ENCODE data around the gene EFHD2. TPM values are rescaled to one million over a fixed set of nuclear protein-coding genes. Genes with fewer than 3 reads are reported as not detected.

Gene EFHD2
- total RNA-seq, 6 experiments from 2014 or later = 41.2 to 67.2 (median 65.3) TPM

DNA sequence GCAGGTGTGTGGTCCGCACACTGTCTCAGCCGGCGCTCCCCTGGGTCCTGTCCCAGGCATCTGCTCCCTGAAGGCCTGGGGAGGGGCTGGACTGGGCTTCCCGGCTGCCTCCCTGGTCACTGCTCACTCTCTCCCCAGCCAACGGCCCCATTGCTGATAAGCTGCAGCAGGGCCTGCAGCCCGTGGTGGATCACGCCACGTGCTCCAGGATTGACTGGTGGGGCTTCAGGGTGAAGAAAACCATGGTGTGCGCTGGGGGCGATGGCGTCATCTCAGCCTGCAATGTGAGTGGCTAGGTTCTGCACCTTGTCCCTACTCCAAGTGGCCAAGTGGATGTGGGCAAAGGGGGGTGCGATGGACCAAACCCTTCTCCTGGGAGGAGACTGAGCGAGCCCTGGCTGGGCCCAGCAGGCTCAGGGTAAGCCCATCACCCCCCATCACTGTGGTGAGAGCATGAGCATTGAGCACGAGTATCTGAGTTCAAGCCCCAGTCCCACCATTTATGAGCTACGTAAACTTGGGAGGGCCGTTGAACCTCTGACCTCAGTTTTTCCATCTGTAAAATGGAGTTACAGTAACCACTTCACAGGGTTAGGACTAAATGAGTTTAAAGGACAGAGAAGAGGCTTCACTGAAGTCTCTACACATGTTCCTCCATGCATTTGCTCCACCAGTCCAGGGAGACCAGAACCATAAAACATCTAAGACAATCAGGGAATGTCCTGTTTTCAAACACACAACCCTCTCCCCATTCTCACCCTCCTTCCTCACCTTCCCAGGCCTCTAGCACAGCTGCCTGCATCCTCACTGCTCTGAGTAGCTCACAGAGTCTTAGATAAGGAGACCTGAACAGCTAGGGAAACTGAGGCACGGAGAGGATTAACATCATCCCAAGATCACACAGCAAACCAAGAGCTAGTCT lies 35.0 kb downstream of the EFHD2 start:
- Mint-ChIP-seq H3K27ac (no peak overlapping the region), H3K4me1 (ENCODE audit: low read depth) (no peaks in the 10 kb centered on the region), H3K4me3 (no peak overlapping the region), H3K36me3 (ENCODE audit: low read depth) (no peaks in the 10 kb centered on the region), H3K27me3 (ENCODE audit: insufficient read depth) (peaks cover 30% of the 10 kb centered on the region), H3K9me3 (no peaks in the 10 kb centered on the region)
- no peak for DNase-seq
- TF ChIP-seq CTCF (IDR thresholded peaks at IDR 0.05) = no peak

GRCh38 chr1:15445390-15446122 lies 35.9 kb downstream of the EFHD2 start:
- Mint-ChIP-seq H3K4me1 (ENCODE audit: low read depth) (no peaks in the 10 kb centered on the region), H3K27ac (no peak overlapping the region), H3K9me3 (no peaks in the 10 kb centered on the region), H3K4me3 (no peak overlapping the region), H3K36me3 (ENCODE audit: low read depth) (no peaks in the 10 kb centered on the region), H3K27me3 (ENCODE audit: insufficient read depth) (peaks cover 30% of the 10 kb centered on the region)
- DNase-seq = no peak
- no peak for TF ChIP-seq CTCF (IDR thresholded peaks at IDR 0.05)

- no peak for TF ChIP-seq CTCF (IDR thresholded peaks at IDR 0.05)
- Mint-ChIP-seq H3K4me3 (no peak overlapping the region), H3K36me3 (ENCODE audit: low read depth) (peaks cover 5% of the 10 kb centered on the region; the same call in 1 of the 2 replicates), H3K4me1 (ENCODE audit: low read depth) (no peaks in the 10 kb centered on the region), H3K9me3 (no peaks in the 10 kb centered on the region), H3K27ac (no peak overlapping the region), H3K27me3 (ENCODE audit: insufficient read depth) (peaks cover 26% of the 10 kb centered on the region)
- DNase-seq = no peak
Observed at GRCh38 chr1:15446212-15446611, 36.5 kb downstream of the EFHD2 start.

DNA sequence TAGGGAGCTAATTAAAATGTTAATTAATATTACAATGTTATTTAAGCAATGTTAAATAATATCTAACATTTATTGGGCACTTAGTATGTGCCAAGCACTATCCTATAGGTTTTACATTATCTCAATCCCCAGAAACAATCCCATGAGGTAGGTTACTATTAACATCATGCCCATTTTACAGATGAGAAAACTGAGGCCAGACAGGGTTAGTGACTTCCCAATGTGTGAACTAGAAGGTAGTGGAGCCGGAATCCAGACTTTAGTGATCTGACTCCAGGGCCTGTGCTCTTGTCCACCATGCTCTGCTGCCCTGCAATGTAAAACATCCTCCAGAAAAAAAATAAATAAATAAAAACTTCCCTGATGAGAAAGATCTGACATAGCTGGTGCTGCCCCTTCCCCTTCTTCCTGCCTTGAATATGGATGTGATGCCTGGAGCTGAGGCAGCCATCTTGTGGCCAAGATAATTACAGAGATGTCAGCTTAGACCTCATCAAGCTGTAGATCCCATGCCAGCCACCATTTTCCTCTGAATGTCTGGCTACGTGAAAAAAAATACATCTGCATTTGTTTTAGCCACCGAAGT lies 39.3 kb downstream of the EFHD2 start:
- H3K4me1 Mint-ChIP-seq (ENCODE audit: low read depth) = peaks cover under 1% of the 10 kb centered on the region
- DNase-seq = no peak
- no peak overlapping the region for H3K4me3 Mint-ChIP-seq
- H3K27me3 Mint-ChIP-seq (ENCODE audit: insufficient read depth) = peaks cover 23% of the 10 kb centered on the region
- H3K27ac Mint-ChIP-seq = no peak overlapping the region
- peaks cover 5% of the 10 kb centered on the region; the same call in 1 of the 2 replicates for H3K36me3 Mint-ChIP-seq (ENCODE audit: low read depth)
- H3K9me3 Mint-ChIP-seq = no peaks in the 10 kb centered on the region
- TF ChIP-seq CTCF (IDR thresholded peaks at IDR 0.05) = no peak

DNA sequence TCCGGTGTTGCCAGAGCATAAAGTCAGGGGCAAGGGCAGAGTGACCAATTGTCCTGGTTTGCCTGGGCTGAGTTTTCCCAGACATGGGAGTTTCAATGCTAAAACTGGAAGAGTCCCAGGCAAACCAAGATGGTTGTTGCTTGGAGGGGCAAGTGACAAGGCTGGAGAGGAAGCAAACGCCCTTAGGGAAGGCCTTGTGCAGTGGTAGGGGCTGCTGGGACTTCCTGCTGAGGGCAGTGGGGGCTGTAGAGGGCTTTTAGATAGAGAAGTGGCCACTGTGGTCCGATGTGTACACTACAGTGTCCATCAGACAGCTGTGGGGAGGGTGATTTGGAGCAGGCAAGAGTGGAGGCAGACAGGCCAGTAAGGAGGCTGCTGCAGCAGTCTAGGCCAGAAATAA lies 39.9 kb downstream of the EFHD2 start:
- H3K27ac Mint-ChIP-seq = no peak overlapping the region
- no peak for TF ChIP-seq CTCF (IDR thresholded peaks at IDR 0.05)
- H3K27me3 Mint-ChIP-seq (ENCODE audit: insufficient read depth) = peaks cover 22% of the 10 kb centered on the region
- H3K4me3 Mint-ChIP-seq = no peak overlapping the region
- H3K9me3 Mint-ChIP-seq = no peaks in the 10 kb centered on the region
- H3K4me1 Mint-ChIP-seq (ENCODE audit: low read depth) = peaks cover 6% of the 10 kb centered on the region
- no peak for DNase-seq
- peaks cover 5% of the 10 kb centered on the region; the same call in 1 of the 2 replicates for H3K36me3 Mint-ChIP-seq (ENCODE audit: low read depth)
